Right lobe of liver (tissue), 4 donors: ENCODE results near the gene PSMB2.

Source experiments
- POLR2A ChIP-seq: fragments of 450-650 bp; IDR thresholded peaks from one replicate; pipeline ENCODE4 v1.6.1; 2017; ENCODE audit warnings: antibody characterized with exemption, mild to moderate bottlenecking
- TF ChIP-seq, protein P1 (sequence below), 4 donors: fragments of 200-600 bp in 3 of 4; fragments of 450-650 bp in 1 of 4; IDR thresholded peaks; one replicate each; pipeline versions ENCODE4 v1.5.1 to v1.8.0; 2016 to 2022; ENCODE audit warnings: antibody characterized with exemption in 4 of 4, mild to moderate bottlenecking in 2 of 4
- donor health status: DM: no; HTN: no; CAD: no.
- donor health status: DM: no; HTN: no; CAD: no.
- donor health status: DM: no; HTN: yes; CAD: no.

DNA sequence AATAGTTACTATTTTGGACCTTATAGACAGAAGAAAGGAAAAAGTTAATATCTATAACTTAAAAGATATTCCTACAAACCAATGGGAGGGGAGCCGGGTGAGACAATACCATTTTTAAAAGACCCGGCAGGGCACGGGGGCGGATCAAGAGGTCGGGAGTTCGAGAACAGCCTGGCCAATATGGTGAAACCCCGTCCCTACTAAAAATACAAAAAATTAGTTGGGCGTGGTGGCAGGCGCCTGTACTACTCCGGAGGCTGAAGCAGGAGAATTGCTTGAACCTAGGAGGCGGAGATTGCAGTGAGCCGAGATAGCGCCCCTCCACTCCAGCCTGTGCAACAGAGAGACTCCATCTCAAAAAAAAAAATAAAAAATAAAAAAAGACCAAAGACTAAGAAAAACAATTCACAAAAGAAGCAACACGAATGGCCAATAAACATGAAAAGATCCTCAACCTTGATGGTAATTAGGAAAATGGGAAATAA, 1.2 kb upstream of the PSMB2 start:
- no peak for TF ChIP-seq POLR2A
- TF ChIP-seq, protein P1, sequence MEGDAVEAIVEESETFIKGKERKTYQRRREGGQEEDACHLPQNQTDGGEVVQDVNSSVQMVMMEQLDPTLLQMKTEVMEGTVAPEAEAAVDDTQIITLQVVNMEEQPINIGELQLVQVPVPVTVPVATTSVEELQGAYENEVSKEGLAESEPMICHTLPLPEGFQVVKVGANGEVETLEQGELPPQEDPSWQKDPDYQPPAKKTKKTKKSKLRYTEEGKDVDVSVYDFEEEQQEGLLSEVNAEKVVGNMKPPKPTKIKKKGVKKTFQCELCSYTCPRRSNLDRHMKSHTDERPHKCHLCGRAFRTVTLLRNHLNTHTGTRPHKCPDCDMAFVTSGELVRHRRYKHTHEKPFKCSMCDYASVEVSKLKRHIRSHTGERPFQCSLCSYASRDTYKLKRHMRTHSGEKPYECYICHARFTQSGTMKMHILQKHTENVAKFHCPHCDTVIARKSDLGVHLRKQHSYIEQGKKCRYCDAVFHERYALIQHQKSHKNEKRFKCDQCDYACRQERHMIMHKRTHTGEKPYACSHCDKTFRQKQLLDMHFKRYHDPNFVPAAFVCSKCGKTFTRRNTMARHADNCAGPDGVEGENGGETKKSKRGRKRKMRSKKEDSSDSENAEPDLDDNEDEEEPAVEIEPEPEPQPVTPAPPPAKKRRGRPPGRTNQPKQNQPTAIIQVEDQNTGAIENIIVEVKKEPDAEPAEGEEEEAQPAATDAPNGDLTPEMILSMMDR (IDR thresholded peaks at IDR 0.05): no peak
